Activated effector memory CD4-positive, alpha-beta T cell treated with anti-CD3 and anti-CD28 coated beads, Interleukin-2, amount 50 U/mL, for 16 hours (primary cell): Measurements from ENCODE around the gene NDUFB10.
"Not testable (repeated sequence)": the region's sequence is repeated elsewhere in the genome, so short reads cannot be mapped to it uniquely, and the experiment has no call there.

ENCODE experiments used
- DNase-seq: peaks from one replicate; pipeline ENCODE4 v3.0.0-alpha.2; 2020

NDUFB10 gene

GRCh38 chr16:1959269-1960039 is at the start of gene NDUFB10:
Gene NDUFB10 (plus strand): TSS chr16:1959538. CDS start chr16:1959625, 87 bp downstream.
- DNase-seq, result peak; percentile 98

GRCh38 chr16:1909561-1910231 is 49.6 kb upstream of the NDUFB10 start:
- no peak for DNase-seq

- DNase-seq, result no peak
These were observed 47.7 kb upstream of the NDUFB10 start for GRCh38 chr16:1911467-1912214.

GRCh38 chr16:1912215-1912543 is 47.2 kb upstream of the NDUFB10 start:
- DNase-seq, result no peak

- DNase-seq, result no peak
These were observed 45.8 kb upstream of the NDUFB10 start for GRCh38 chr16:1913327-1914083.

GRCh38 chr16:1914084-1914608 is 45.2 kb upstream of the NDUFB10 start:
- DNase-seq, result no peak

GRCh38 chr16:1914988-1915387 is 44.4 kb upstream of the NDUFB10 start:
- DNase-seq, result no peak

- DNase-seq, result no peak
These were observed 43.4 kb upstream of the NDUFB10 start for GRCh38 chr16:1915732-1916639.

GRCh38 chr16:1916640-1916990 is 42.7 kb upstream of the NDUFB10 start:
- DNase-seq, result no peak

GRCh38 chr16:1917056-1917664 is 42.2 kb upstream of the NDUFB10 start:
- no peak for DNase-seq

- DNase-seq, result no peak
These were observed 41.5 kb upstream of the NDUFB10 start for GRCh38 chr16:1917665-1918350.

GRCh38 chr16:1918351-1919326 is 40.7 kb upstream of the NDUFB10 start, which contains the start of gene HS3ST6:
Gene HS3ST6 (minus strand): TSS chr16:1918415. CDS start chr16:1918323, 92 bp downstream.
- no peak for DNase-seq

- no peak for DNase-seq
These were observed 39.9 kb upstream of the NDUFB10 start for GRCh38 chr16:1919327-1919998.

GRCh38 chr16:1920122-1920521 is 39.2 kb upstream of the NDUFB10 start:
- not testable (repeated sequence) for DNase-seq

GRCh38 chr16:1920727-1921171 is 38.6 kb upstream of the NDUFB10 start:
- DNase-seq, result no peak

GRCh38 chr16:1922357-1922756 is 37.0 kb upstream of the NDUFB10 start:
- no peak for DNase-seq

GRCh38 chr16:1923299-1924034 is 35.9 kb upstream of the NDUFB10 start:
- no peak for DNase-seq

- no peak for DNase-seq
These were observed 35.2 kb upstream of the NDUFB10 start for GRCh38 chr16:1924095-1924494.
